ENCODE data around the gene CYP51A1.
"Not testable (repeated sequence)": the region's sequence is repeated elsewhere in the genome, so short reads cannot be mapped to it uniquely, and the experiment has no call there.

Gene CYP51A1

DNA sequence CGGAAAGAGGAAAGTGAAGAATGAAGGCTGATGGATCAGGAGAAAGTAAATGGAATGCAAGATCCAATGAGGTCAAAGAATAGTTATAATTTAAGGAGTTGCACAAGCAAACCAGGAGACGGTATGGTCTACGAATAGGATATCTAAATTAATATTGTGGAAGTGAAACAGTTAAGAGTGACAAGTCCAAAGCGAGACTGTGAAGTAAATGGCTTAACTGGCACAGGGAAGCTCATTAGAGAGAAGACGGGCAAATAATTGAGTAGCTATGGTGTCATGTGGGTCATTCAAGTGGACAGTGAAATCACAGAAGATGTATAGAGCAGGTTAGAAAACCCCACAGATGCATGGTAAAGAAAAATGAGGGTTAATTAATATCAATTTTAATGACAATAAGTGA, 3.2 kb downstream of the CYP51A1 start:
- no peak for DNase-seq (ENCODE audit: low read depth)

DNA sequence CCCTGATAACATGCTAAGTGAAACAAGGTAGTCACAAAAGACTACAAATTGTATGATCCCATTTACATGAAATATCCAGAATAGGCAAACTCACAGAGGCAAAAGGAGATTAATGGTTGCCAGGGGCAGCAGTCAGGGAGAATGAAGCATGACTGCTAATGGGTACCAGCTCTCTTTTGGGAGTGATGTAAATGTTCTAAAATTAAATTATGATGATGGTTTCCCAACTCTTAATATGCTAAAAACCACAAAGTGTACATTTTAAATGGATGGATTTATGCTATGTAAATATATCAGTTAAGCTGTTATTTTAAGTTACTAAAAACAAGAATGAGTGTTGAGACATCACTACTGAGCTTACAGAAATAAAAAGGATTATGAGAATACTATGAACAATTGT, 12.6 kb downstream of the CYP51A1 start:
- no peak for DNase-seq (ENCODE audit: low read depth)

DNA sequence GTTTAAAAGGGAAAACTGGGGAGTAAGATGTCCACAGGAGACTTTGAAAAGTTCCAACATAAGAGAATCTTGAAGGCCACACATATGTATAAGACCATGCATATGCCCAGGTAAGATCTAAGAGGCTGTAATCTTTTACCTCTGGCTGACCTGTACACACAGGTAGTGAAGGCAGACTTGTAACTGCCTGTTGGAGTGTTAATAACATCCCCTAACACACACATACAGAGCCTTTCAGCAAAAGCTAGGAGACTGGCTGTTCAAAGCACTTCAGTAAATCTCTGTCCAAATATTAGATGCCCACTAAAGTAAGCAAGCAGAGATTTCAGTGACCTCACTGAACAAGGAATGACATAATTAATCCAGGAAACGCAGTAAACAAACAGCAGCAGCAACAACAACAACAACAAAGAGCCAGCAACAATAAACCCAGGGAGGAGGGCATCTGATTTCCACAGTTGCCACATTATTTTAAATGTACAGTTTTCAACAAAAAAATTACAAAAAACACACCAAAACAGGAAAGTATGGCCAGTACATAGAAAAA, 15.0 kb downstream of the CYP51A1 start:
- DNase-seq (ENCODE audit: low read depth), result no peak

DNA sequence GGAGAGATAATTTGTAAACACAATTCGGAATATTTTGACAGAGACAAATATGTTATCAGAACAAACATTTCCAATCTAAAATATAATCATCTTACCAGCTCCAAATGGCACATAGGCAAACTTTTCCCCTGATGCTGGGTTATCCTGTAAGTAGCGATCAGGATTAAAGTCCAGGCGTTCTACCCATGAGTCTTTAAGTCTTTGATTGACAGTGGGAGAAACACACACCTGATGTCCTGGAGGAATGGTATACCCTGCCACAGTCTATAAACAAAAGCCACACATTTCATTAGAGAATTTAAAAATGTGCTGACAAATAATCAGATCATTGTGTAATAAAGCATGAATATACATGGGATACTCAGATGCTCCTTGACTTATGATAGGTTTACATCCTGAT, 17.3 kb downstream of the CYP51A1 start:
- DNase-seq (ENCODE audit: low read depth), result no peak

DNA sequence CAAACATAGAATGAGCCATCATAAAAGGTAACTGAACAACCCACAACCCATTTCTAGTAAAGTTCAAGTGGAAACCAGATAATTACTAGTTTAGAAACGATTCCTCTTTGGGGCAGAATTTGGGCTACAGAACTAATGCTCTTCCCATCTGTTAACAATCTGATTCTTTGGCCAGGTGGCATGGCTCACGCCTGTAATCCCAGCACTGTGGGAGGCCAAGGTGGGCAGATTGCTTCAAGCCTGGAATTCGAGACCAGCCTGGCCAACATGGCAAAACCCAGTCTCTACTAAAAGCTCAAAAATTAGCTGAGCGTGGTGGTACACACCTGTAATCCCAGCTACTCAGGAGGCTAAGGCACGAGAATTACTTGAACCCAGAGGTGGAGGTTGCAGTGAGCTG, 18.5 kb downstream of the CYP51A1 start:
- DNase-seq (ENCODE audit: low read depth), result no peak

DNA sequence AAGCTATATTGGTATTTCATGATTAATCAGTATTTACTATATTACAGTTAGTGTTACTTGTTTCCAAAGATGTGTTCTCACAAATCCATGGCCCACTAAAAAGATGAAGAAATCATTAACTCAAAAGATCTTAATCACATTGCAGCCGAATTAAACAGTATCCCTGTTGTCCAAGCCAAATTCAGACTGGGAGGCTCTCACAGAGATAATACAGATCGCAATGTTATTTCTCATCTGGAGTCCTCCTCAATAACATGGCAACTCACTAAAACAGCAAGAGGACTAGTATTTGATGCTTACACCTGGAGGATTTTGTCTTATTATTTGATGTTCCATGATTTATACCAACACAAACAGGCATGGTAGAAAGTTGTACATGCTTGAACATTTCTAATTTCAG, 23.4 kb downstream of the CYP51A1 start:
- DNase-seq (ENCODE audit: low read depth), result no peak

DNA sequence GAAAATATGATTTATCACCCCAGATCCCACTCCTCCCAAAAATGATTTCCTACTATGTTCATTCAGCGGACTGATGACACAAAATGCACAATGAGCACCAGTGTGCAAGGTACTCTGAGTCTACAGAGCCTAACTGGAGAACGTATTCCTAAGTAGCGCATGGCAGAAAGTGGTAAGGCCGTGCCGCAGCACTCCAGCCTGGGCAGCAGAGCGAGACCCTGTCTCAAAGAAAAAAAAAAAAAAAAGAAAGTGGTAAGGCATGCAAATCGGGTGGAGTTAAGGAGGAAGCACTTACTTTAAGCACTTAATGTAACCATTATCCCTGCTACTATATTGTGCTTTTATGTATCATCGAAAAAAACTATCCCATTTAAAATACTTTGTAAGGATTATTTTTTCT, 25.5 kb downstream of the CYP51A1 start:
- no peak for DNase-seq (ENCODE audit: low read depth)

DNA sequence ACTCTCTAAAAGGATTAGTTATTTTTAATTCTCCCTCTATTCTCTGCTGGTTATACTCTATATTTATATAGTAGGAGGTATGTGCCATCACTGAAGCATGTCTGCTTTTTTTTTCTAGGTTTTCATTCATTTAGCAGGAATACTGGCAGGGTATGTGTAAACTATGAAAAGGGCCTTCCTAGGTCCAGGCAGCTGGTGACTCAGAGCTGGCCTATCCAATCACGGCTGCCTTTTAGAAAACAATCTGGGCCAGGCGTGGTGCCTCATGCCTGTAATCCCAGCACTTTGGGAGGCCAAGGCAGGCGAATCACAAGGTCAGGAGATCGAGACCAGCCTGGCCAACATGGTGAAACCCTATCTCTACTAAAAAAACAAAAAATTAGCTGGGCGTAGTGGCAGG, 31.4 kb downstream of the CYP51A1 start:
- not testable (repeated sequence) for DNase-seq (ENCODE audit: low read depth)

DNA sequence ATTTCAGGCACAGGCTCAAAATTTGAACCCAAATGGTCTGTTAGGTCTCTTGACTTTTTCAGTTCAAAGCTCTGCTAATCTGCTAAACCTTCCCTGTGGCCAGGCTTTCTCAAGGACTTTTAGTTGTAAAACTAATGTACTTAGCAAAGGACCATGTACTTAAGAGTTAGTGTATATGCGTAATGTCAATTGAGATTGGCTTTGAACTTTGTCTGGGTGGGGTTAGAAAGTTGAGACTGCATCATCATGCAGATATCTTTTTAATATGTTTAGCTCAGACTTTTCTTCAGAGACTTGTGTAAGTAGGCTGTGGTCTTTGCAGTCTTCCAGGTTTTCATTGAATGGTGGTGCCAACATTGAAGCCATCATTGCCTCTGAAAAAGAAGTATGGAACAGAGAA, 33.7 kb downstream of the CYP51A1 start:
- DNase-seq (ENCODE audit: low read depth), result no peak

DNA sequence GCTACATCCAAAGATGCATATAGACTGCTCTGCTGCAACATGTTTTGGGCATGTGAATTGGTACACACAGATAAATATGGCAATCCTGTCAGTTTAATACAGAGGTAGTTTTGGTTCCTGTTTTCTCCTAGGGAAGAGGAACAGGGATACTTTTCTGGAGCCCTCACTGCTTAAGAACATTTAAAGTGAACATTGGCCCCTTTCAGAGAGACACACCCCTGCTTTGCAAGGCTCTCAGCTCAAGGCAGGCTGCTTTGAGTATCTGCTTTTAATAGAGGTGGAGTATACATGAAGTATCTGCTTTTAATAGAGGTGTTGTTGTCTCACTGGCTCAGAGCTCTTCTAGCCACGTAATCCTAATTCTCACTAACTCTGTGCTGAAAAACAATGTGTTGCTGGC, 38.9 kb downstream of the CYP51A1 start:
- DNase-seq (ENCODE audit: low read depth), result no peak

DNA sequence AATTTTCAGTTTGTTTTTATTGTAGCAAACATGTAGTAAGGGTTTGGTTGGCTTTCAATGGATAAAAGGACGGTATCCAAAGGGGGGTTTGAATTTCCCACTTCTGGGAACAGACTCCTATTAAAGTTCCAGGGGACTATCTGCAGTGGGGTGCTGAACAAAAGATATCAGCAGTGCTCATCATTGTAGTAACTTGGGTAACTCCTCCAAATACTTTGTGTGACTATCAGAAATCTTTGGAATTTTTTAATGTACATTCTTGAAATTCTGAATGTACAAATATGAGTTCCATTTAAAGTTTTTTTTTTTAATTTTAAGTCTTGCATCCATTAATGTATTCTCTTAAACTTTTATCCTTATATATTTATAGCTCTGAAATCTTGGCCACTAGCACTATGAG, 42.1 kb downstream of the CYP51A1 start:
- no peak for DNase-seq (ENCODE audit: low read depth)

DNA sequence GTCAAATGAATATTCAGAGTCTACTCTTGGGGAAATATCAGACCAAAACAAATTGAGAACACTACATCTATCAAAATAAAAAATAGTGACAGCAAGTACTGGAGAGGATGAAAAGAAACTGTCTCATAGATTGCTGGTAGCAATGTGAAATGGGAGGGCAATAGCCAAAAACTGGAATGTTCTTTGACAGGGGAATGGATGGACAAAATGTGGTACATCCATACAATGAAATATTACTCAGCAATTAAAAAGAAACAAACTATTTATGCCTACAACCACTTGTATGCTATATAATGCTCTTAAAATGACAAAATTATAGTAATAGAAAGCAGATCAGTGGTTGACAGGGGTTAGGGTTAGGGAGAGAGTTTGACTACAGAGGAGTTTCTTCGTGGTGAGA, 46.0 kb downstream of the CYP51A1 start:
- DNase-seq (ENCODE audit: low read depth), result no peak

DNA sequence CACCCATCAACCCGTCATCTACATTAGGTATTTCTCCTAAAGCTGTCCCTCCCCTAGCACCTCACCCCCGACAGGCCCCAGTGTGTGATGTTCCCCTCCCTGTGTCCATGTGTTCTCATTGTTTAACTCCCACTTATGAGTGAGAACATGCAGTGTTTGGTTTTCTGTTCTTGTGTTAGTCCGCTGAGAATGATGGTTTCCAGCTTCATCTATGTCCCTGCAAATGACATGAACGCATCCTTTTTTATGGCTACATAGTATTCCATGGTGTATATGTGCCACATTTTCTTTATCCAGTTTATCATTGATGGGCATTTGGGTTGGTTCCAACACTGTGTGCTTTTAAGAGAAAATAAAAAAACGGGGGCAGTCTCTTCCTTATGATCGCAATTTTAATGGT, 50.4 kb downstream of the CYP51A1 start:
- not testable (repeated sequence) for DNase-seq (ENCODE audit: low read depth)

DNA sequence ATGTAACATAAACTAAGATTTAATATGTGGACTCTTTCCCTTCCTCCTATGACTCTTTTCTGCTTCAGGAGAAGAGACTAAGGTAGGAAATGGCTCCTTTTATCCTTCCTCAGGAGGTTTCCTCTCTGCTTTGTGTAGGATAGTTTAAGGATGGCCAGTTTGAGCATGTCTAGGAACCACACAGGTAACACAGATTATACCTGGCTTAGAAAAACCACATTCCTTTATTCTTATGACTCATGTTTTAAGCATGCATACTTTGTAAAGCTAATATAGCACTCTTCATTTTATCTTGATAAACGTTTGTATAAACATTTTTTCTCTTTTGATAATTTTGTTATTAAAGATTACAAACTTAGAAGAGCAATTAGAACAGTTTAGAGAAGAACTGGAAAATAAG, 57.8 kb downstream of the CYP51A1 start:
- DNase-seq (ENCODE audit: low read depth), result no peak

DNA sequence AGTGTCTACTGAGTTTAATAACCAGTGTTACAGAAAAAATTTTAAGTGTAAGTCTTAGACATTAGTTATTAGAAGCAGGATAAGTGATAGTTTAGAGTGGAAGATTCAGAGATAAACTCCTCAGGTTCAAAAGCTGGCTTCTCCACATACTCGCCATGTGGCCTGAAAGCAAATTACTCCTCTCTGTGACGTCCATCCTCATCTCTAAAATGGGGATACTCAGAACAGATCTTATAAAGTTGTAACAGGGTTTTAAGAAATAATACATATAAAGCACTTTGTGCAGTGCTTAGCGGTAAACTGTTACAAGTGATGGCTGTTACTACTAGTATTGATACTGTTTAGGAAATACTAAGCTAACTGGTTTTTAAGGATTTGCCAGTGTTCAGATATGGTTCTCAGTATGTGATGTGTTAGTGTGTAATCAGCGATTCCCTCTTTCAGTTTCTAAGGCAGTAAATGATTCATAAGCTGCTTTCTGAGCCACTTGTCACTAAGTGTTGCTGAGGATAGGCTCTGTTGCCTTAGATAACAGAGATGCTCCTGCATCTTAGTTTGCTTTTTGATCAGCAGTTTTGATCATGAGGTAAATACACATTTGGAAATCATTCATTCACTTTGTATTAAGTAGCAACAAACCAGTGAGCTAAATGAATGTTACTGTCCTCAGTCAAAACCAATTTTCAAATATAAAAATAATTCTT, 58.7 kb downstream of the CYP51A1 start:
- DNase-seq (ENCODE audit: low read depth), result no peak

DNA sequence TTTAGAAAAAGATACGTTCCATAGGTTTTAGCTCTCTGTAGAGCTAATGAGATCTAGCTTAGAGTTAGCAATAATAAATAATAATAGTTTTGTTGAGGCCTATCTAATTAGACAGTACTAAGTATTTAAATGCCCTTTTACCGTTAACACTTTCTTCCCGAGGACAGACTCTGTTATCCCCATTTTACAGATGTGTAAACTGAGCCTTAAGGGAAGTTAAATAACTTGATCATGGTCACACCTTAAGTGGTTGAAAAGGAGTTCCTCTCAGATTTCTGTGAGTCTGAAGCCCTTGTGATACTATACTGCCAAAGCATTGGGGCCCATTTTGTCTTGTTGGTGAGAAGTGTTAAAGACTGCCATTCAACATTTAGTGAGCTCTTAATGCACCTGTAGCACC, 61.6 kb downstream of the CYP51A1 start:
- no peak for DNase-seq (ENCODE audit: low read depth)

DNA sequence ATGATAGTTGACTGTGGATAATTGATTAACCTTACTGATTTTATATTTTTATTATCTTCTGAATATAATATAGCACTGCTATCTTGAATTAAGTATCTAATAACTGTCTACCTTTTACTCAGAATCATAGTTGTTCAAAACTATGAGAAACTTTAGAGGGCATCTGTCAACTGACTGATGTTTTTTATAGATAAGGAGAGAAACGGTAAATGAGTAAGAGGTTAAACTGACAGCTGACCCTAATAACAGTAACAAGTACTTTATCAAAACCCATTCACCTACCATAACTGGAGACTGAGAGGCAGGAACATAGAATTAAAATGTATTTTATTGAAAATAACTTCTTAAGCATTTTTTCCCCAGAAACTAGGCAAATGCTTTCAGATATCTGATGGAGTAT, 62.2 kb downstream of the CYP51A1 start:
- no peak for DNase-seq (ENCODE audit: low read depth)

DNA sequence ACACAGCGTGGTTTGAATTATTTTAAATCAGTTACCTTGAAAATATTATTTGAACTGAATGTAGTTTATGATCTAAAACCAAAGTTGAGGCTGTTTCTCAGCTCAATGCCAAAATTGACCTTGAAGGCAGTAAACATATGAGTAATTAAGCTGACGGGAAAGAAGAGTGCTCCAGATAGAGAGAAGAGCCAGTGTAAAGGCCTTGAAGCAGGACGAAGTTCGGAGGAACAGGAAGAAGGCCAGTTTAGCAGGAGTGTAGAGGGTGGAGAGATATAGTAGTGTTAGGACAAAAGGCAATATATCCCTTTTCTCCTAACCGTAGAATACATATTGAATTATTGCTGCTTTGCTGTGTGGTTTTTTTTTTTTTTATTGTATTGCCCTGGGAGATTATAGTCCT, 63.2 kb downstream of the CYP51A1 start:
- no peak for DNase-seq (ENCODE audit: low read depth)

DNA sequence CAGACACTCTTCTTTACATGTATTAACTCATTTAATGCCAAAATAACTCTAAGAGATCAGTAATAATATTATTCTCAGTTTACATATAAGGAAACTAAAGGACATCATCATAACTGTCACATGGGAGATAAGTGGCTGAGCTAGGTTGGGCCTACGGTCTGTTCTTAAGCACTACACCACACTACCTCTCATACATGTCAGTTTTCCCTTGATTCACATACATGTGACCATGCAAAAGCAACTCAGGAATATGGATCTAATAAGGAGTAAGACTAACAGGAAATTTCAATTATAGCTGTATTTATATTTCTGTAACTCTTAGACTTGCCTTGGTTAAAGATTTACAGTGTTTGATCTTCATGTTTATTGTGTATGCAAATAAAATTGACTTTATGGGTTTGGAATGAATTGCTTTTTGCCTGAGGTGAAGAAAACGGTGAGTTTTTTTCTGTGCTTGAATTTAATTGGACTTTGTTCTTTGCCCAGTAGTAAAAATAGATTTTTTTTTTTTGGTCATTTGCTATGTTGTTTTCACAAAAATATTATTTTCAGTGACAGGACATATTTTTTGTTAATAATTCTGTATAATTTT, 69.7 kb downstream of the CYP51A1 start:
- no peak for DNase-seq (ENCODE audit: low read depth)

Data from T-helper 22 cell (primary cell).